Measurements from ENCODE around the gene ATRNL1. TPM values are rescaled to one million over a fixed set of nuclear protein-coding genes. Genes with fewer than 3 reads are reported as not detected.

ATRNL1 gene
- total RNA-seq, 1 experiment from 2014 or later: 28.7 TPM

GRCh38 chr10:115491526-115492140, 398.5 kb downstream of the ATRNL1 start:
- DNase-seq (ENCODE audit: low spot score): no peak
- peaks cover 36% of the 10 kb centered on the region for H3K9me3 Mint-ChIP-seq
- ATAC-seq: no peak
- CTCF ChIA-PET: no interaction called here
- H3K27ac Mint-ChIP-seq: no peak overlapping the region
- TF ChIP-seq MXD4 (CRISPR knock-in tag; IDR thresholded peaks at IDR 0.05; ENCODE audit: borderline replicate concordance) (no peak), USF1 (CRISPR knock-in tag; IDR thresholded peaks at IDR 0.05) (no peak), ETV6 (CRISPR knock-in tag; IDR thresholded peaks at IDR 0.05) (no peak), ERG (CRISPR knock-in tag; IDR thresholded peaks at IDR 0.05) (no peak), PREB (CRISPR knock-in tag; IDR thresholded peaks at IDR 0.05; ENCODE audit: borderline replicate concordance) (no peak), MLX (CRISPR knock-in tag; IDR thresholded peaks at IDR 0.05) (no peak), IRF1 (CRISPR knock-in tag; IDR thresholded peaks at IDR 0.05) (no peak), STAT6 (CRISPR knock-in tag; conservative IDR thresholded peaks at IDR 0.05; ENCODE audit: low read depth) (no peak), AFF4 (CRISPR knock-in tag; IDR thresholded peaks at IDR 0.05; ENCODE audit: borderline replicate concordance) (no peak), SOX15 (CRISPR knock-in tag; IDR thresholded peaks at IDR 0.05) (no peak), ZNF671 (CRISPR knock-in tag; IDR thresholded peaks at IDR 0.05) (no peak), ARID4B (CRISPR knock-in tag; IDR thresholded peaks at IDR 0.05; ENCODE audit: borderline replicate concordance) (no peak), TCF7 (CRISPR knock-in tag; IDR thresholded peaks at IDR 0.05; ENCODE audit: low read depth) (no peak), CDX4 (CRISPR knock-in tag; IDR thresholded peaks at IDR 0.05; ENCODE audit: borderline replicate concordance) (no peak), HMGXB4 (CRISPR knock-in tag; IDR thresholded peaks at IDR 0.05) (no peak), ELF4 (CRISPR knock-in tag; IDR thresholded peaks at IDR 0.05; ENCODE audit: low read depth) (no peak), FOXJ3 (CRISPR knock-in tag; IDR thresholded peaks at IDR 0.05; ENCODE audit: borderline replicate concordance) (no peak)
- H3K4me1 Mint-ChIP-seq: no peaks in the 10 kb centered on the region
- no peak overlapping the region for H3K4me3 Mint-ChIP-seq
- H3K27me3 Mint-ChIP-seq (ENCODE audit: low read depth): no peaks in the 10 kb centered on the region
- peaks cover 5% of the 10 kb centered on the region for H3K36me3 Mint-ChIP-seq
- POLR2A ChIA-PET: no interaction called here
